ENCODE measurements around the gene RNF123.

RNF123 gene

GRCh38 chr3:49769286-49769915 lies 80.0 kb downstream of the RNF123 start:
- H3K4me3 ChIP-seq (ENCODE audit: low read length): no peak overlapping the region
- no peak for DNase-seq (ENCODE audit: low read depth)
- TF ChIP-seq CTCF (conservative IDR thresholded peaks at IDR 0.05; ENCODE audit: low read depth, low read length): no peak

DNA sequence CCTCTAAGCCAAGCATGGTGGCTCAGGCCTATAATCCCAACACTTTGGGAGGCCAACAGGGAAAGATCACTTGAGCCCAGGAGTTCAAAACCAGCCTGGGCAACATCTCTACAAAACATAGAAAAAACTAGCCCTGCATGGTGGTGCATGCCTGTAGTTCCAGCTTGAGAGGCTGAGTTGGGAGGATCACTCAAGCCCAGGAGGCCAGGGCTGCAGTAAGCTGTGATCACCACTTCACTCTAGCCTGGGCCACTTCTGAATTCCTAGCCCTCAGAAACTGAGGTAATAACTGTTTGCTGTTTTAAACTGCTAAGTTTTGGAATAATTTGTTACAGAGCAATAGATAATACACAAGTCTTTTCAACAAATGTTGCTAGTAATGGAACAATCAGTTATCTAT lies 80.6 kb downstream of the RNF123 start:
- no peak for DNase-seq (ENCODE audit: low read depth)
- no peak overlapping the region for H3K4me3 ChIP-seq (ENCODE audit: low read length)
- TF ChIP-seq CTCF (conservative IDR thresholded peaks at IDR 0.05; ENCODE audit: low read depth, low read length): no peak
